ENCODE results near the gene TIMM13. TPM values are rescaled to one million over a fixed set of nuclear protein-coding genes. Genes with fewer than 3 reads are reported as not detected.

TIMM13 gene
- total and polyA plus RNA-seq, 2 of the 8 experiments (the other 6 are each of a cell fraction or from before 2014, with no cell fraction given): 270 to 275 TPM

DNA sequence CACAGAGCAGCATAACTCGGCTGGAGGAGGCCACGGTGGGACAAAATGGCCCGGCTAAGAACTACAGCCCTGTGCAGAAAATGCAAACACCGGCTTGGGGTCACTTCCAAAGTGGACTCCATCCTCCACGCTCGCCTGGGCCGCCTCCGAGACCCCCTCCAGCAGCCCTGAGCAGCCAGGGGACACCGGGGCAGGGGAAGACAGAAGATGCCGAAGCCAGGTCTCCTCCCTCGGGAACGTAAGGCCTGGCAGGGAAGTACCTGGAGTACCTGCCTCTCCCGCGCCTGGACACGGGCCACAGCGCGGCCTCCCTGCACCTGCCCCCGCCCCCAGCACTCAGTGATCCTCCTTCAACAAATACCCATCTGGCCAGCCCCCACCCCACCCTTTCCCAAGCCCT, 24.4 kb upstream of the TIMM13 start:
- Histone ChIP-seq H4K91ac (replicated peaks; ENCODE audit: insufficient read length, low read length) (no peak overlapping the region), H3K9ac (replicated peaks in 1 of 4; ENCODE audit: extremely low read depth in 1 of 4, low read depth in 3 of 4, low read length in 3 of 4) (no peak overlapping the region), H2BK120ac (replicated peaks; ENCODE audit: low read depth, low read length) (no peak overlapping the region), H3K27me3 (replicated peaks in 1 of 4; ENCODE audit: control insufficient read depth in 3 of 4, extremely low read depth in 1 of 4, insufficient read depth in 3 of 4, low read length in 3 of 4) (no peaks in the 10 kb centered on the region), H3K4me2 (ENCODE audit: insufficient read depth in 1 of 2, low read depth in 2 of 2, low read length in 2 of 2) (no peak overlapping the region), H2BK5ac (ENCODE audit: low read depth, low read length) (no peak overlapping the region), H3K18ac (ENCODE audit: extremely low read depth, low read length) (no peak overlapping the region), H3K14ac (ENCODE audit: insufficient read length) (no peak overlapping the region), H3K4me3 (ENCODE audit: extremely low read depth in 1 of 4, insufficient read depth in 2 of 4, low read depth in 3 of 4, low read length in 4 of 4) (no peak overlapping the region), H2BK12ac (ENCODE audit: low read depth, low read length) (no peak overlapping the region), H3K36me3 (ENCODE audit: control insufficient read depth in 2 of 4, insufficient read depth in 4 of 4, low read length in 3 of 4) (no peaks in the 10 kb centered on the region; a peak in 2 of 8 replicates), H2AFZ (ENCODE audit: low read length) (no peak overlapping the region), H2AK5ac (ENCODE audit: low read depth, low read length) (no peak overlapping the region), H3K4me1 (replicated peaks in 1 of 4; ENCODE audit: control insufficient read depth in 3 of 4, insufficient read depth in 4 of 4, low read length in 3 of 4) (peaks cover 0 to 10% (median 3%) of the 10 kb centered on the region in 4 experiments; a peak in 5 of 7 replicates), H3K9me3 (ENCODE audit: insufficient read depth in 2 of 2, low read depth in 1 of 2, low read length in 1 of 2) (no peaks in the 10 kb centered on the region), H3K23me2 (ENCODE audit: low read depth, low read length) (no peaks in the 10 kb centered on the region), H3K79me1 (ENCODE audit: low read depth, low read length) (peaks cover 13% of the 10 kb centered on the region), H2BK20ac (ENCODE audit: low read length) (no peak overlapping the region), H3K4ac (replicated peaks; ENCODE audit: insufficient read length, low read depth, low read length) (no peak overlapping the region), H3K27ac (ENCODE audit: low read depth, low read length) (no peak overlapping the region), H3K79me2 (ENCODE audit: control insufficient read depth in 1 of 2, insufficient read depth in 2 of 2, low read length in 2 of 2) (peaks cover 29 to 92% of the 10 kb centered on the region in 2 experiments), H4K5ac (ENCODE audit: insufficient read length, low read depth, low read length) (no peak overlapping the region), H4K20me1 (replicated peaks in 1 of 2; ENCODE audit: control insufficient read depth in 1 of 2, insufficient read depth in 2 of 2, low read length in 2 of 2) (peaks cover 47% of the 10 kb centered on the region in 2 experiments), H2BK15ac (ENCODE audit: low read length) (no peak overlapping the region), H4K8ac (ENCODE audit: extremely low read depth, insufficient read depth, low read length) (no peak overlapping the region), H3K56ac (replicated peaks; ENCODE audit: insufficient read length, low read depth, low read length) (no peak overlapping the region), H3K23ac (ENCODE audit: insufficient read length) (no peak overlapping the region)
- ChIA-PET CTCF (ENCODE audit: partially characterized antibody) (no interaction called here), POLR2A (ENCODE audit: partially characterized antibody) (interaction anchor here (6.4 kb wide), 1 partner anchor 24 kb away, joined by 76 read pairs; the partner anchor contains the start of gene TIMM13)
- DNase-seq (ENCODE audit: low read depth in 1 of 2, low spot score in 2 of 2) (no peak), FAIRE-seq (no peak)
- 95% methylated on average over 9 of the region's 18 CpGs; no CpG with 5 or more reads in 1 of the 2 experiments for WGBS, 2 experiments (ENCODE audit: extremely low coverage in 1 of 2, insufficient coverage in 1 of 2, insufficient read length in 1 of 2, insufficient replicate concordance in 2 of 2, low coverage in 1 of 2, low lambda C conversion rate in 2 of 2, missing lambda C conversion rate in 1 of 2)
- TF ChIP-seq GABPA (IDR thresholded peaks at IDR 0.05; ENCODE audit: borderline replicate concordance, insufficient read depth, low read length) (no peak), POLR2A (IDR thresholded peaks at IDR 0.05; ENCODE audit: control extremely low read depth in 1 of 2, low read depth in 2 of 2, low read length in 2 of 2) (no peak), KDM4A (IDR thresholded peaks at IDR 0.05; ENCODE audit: low read depth, low read length, severe bottlenecking) (no peak), TAF7 (optimal IDR thresholded peaks at IDR 0.05; ENCODE audit: borderline replicate concordance, low read depth, low read length) (no peak), RBBP5 (IDR thresholded peaks at IDR 0.05; ENCODE audit: borderline replicate concordance, low read depth, low read length) (no peak), CREB1 (IDR thresholded peaks at IDR 0.05) (no peak), BRCA1 (IDR thresholded peaks at IDR 0.05; ENCODE audit: low read depth, low read length) (no peak), TEAD4 (IDR thresholded peaks at IDR 0.05; ENCODE audit: low read depth, low read length) (no peak), HDAC2 (IDR thresholded peaks at IDR 0.05; ENCODE audit: borderline replicate concordance in 1 of 2, low read depth in 2 of 2, low read length in 2 of 2) (no peak), SAP30 (IDR thresholded peaks at IDR 0.05; ENCODE audit: insufficient read depth, insufficient replicate concordance, low read length) (no peak), NRF1 (IDR thresholded peaks at IDR 0.05; ENCODE audit: low read depth, low read length) (no peak), CHD2 (IDR thresholded peaks at IDR 0.05; ENCODE audit: low read length) (no peak), HDAC6 (IDR thresholded peaks at IDR 0.05; ENCODE audit: low read depth, low read length) (no peak), MAFK (IDR thresholded peaks at IDR 0.05; ENCODE audit: low read depth, low read length) (no peak)
- TF ChIP-seq, protein P1, sequence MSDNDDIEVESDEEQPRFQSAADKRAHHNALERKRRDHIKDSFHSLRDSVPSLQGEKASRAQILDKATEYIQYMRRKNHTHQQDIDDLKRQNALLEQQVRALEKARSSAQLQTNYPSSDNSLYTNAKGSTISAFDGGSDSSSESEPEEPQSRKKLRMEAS (IDR thresholded peaks at IDR 0.05): no peak

Measured in H1 (cell line).